MM.1S (cell line): ENCODE data around the gene PTPRZ1.

ENCODE experiments used
- CTCF ChIP-seq: fragments of 300-600 bp; sonication (generic); IDR thresholded peaks from 2 replicates; pipeline ENCODE4 v1.5.1; 2016; ENCODE audit warnings: antibody characterized with exemption, low read length, mixed read lengths
- EZH2 ChIP-seq: fragments of 300-600 bp; sonication (generic); optimal IDR thresholded peaks from 2 replicates; pipeline ENCODE3; 2017; ENCODE audit warnings: low read depth, mild to moderate bottlenecking, antibody characterized with exemption, low read length, mixed read lengths
- EZH2phosphoT487 ChIP-seq: fragments of 300-600 bp; sonication (generic); IDR thresholded peaks from 2 replicates; pipeline ENCODE4 v1.6.1; 2018; ENCODE audit warnings: antibody characterized with exemption, low read length

DNA sequence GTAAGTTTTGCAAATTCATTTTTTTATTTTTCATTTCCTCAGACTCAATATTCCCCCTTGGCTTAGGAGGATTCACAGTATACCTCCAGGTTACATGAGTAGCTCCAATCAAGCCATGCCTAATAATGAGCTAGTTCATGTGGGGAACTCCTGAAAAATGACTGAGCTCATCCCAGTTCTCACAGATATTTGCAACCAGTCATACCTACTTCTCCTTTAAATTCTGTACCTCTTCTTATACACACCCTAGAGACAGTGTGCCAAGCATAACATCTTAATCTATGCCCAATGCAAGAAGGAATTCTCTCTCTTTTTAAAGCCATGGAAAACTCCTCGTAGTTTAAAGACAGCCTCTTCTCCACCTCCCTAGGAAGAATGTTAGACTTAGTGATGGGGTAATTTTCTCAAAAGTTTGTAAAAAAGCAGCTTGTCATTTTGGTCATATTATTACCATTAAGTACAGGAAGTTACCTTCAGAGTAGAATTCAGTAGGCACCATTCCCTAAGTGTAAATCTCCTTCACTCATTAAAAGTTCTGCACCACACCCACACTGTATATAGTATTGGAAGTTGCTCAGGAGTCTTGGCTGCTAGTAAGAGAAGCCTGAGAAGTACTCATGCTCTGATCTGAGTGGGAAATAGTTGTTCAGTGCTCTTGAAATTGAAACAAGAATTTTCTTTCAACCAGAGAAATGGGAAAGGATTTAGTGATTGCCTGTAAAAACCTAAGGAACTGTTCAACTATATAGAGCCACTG lies 72.7 kb downstream of the PTPRZ1 start:
- TF ChIP-seq EZH2 (no peak), EZH2phosphoT487 (no peak), CTCF (no peak)
